ENCODE data around the gene ARVCF.

ARVCF gene

GRCh38 chr22:19933341-19934241 lies 83.0 kb downstream of the ARVCF start:
- Histone ChIP-seq H3K9ac (ENCODE audit: low read length) (no peak overlapping the region), H3F3A (ENCODE audit: insufficient read depth, low read length) (no peaks in the 10 kb centered on the region), H4K20me1 (ENCODE audit: insufficient read depth, low read length) (no peaks in the 10 kb centered on the region), H3K4me2 (ENCODE audit: low read length) (no peak overlapping the region), H3K9me2 (ENCODE audit: low read depth, low read length) (no peaks in the 10 kb centered on the region), H3K79me2 (ENCODE audit: insufficient read depth, low read length) (no peaks in the 10 kb centered on the region), H3K27ac (ENCODE audit: low read depth, low read length, poor library complexity, severe bottlenecking) (no peak overlapping the region), H3K4me3 (ENCODE audit: low read depth, low read length, poor library complexity, severe bottlenecking) (no peak overlapping the region), H3K36me3 (ENCODE audit: insufficient read depth, low read length) (peaks cover 4% of the 10 kb centered on the region; the same call in 1 of the 2 replicates), H3K9me3 (ENCODE audit: low read length) (peaks cover 6% of the 10 kb centered on the region; the same call in 1 of the 2 replicates), H3K4me1 (ENCODE audit: insufficient read depth, low read length, severe bottlenecking) (no peaks in the 10 kb centered on the region), H2AFZ (ENCODE audit: low read length) (no peak overlapping the region), H3K27me3 (ENCODE audit: insufficient read depth, low read length) (no peaks in the 10 kb centered on the region)
- TF ChIP-seq EZH2 (IDR thresholded peaks at IDR 0.05; ENCODE audit: borderline replicate concordance, low read length) (no peak), CTCF (IDR thresholded peaks at IDR 0.05; ENCODE audit: low read length) (no peak)

- Histone ChIP-seq H3K4me3 (ENCODE audit: low read depth, low read length, poor library complexity, severe bottlenecking) (no peak overlapping the region), H3K27ac (ENCODE audit: low read depth, low read length, poor library complexity, severe bottlenecking) (no peak overlapping the region), H3K9me2 (ENCODE audit: low read depth, low read length) (no peaks in the 10 kb centered on the region), H3K4me1 (ENCODE audit: insufficient read depth, low read length, severe bottlenecking) (no peaks in the 10 kb centered on the region), H4K20me1 (ENCODE audit: insufficient read depth, low read length) (no peaks in the 10 kb centered on the region), H2AFZ (ENCODE audit: low read length) (no peak overlapping the region), H3K36me3 (ENCODE audit: insufficient read depth, low read length) (peaks cover 4% of the 10 kb centered on the region; the same call in 1 of the 2 replicates), H3K27me3 (ENCODE audit: insufficient read depth, low read length) (no peaks in the 10 kb centered on the region), H3K79me2 (ENCODE audit: insufficient read depth, low read length) (no peaks in the 10 kb centered on the region), H3F3A (ENCODE audit: insufficient read depth, low read length) (no peaks in the 10 kb centered on the region), H3K9me3 (ENCODE audit: low read length) (peaks cover 6% of the 10 kb centered on the region; the same call in 1 of the 2 replicates), H3K9ac (ENCODE audit: low read length) (no peak overlapping the region), H3K4me2 (ENCODE audit: low read length) (no peak overlapping the region)
- TF ChIP-seq EZH2 (IDR thresholded peaks at IDR 0.05; ENCODE audit: borderline replicate concordance, low read length) = no peak
- TF ChIP-seq CTCF (IDR thresholded peaks at IDR 0.05; ENCODE audit: low read length) = no peak
These were observed 84.0 kb downstream of the ARVCF start for GRCh38 chr22:19932367-19933206.

GRCh38 chr22:19931514-19931913 lies 85.1 kb downstream of the ARVCF start:
- Histone ChIP-seq H2AFZ (ENCODE audit: low read length) (no peak overlapping the region), H3K9ac (ENCODE audit: low read length) (no peak overlapping the region), H3K4me2 (ENCODE audit: low read length) (no peak overlapping the region), H3K27me3 (ENCODE audit: insufficient read depth, low read length) (no peaks in the 10 kb centered on the region), H3K4me1 (ENCODE audit: insufficient read depth, low read length, severe bottlenecking) (no peaks in the 10 kb centered on the region), H3K9me2 (ENCODE audit: low read depth, low read length) (no peaks in the 10 kb centered on the region), H4K20me1 (ENCODE audit: insufficient read depth, low read length) (no peaks in the 10 kb centered on the region), H3K4me3 (ENCODE audit: low read depth, low read length, poor library complexity, severe bottlenecking) (no peak overlapping the region), H3K79me2 (ENCODE audit: insufficient read depth, low read length) (no peaks in the 10 kb centered on the region), H3K27ac (ENCODE audit: low read depth, low read length, poor library complexity, severe bottlenecking) (no peak overlapping the region), H3F3A (ENCODE audit: insufficient read depth, low read length) (no peaks in the 10 kb centered on the region), H3K9me3 (ENCODE audit: low read length) (peaks cover 3% of the 10 kb centered on the region; the same call in 1 of the 2 replicates), H3K36me3 (ENCODE audit: insufficient read depth, low read length) (peaks cover 4% of the 10 kb centered on the region; the same call in 1 of the 2 replicates)
- no peak for TF ChIP-seq CTCF (IDR thresholded peaks at IDR 0.05; ENCODE audit: low read length)
- no peak for TF ChIP-seq EZH2 (IDR thresholded peaks at IDR 0.05; ENCODE audit: borderline replicate concordance, low read length)

Data from OCI-LY1 (cell line).